Endometrial microvascular endothelial cells (primary cell): Measurements from ENCODE around the gene ACAN. TPM values are rescaled to one million over a fixed set of nuclear protein-coding genes. Genes with fewer than 3 reads are reported as not detected.

Experiments used
- in situ Hi-C: cut with HindIII; loops from 2 replicates; pipeline ENCODE4 v1.10.0; 2017; ENCODE audit warnings: low sequenced_read_pairs, low pct_unique_long_range_greater_than_20kb; ENCODE audit errors: inconsistent ontology term
- total RNA-seq: library from RNA; depleted of rRNA; stranded (reverse); fragments of >200 nt; gene quantifications from one replicate; pipeline ENCODE4 v1.2.3, GENCODE V29; 2015; ENCODE audit errors: inconsistent ontology term

The ACAN gene
- total RNA-seq, 1 donor from 2014 or later, result 0.37 TPM

DNA sequence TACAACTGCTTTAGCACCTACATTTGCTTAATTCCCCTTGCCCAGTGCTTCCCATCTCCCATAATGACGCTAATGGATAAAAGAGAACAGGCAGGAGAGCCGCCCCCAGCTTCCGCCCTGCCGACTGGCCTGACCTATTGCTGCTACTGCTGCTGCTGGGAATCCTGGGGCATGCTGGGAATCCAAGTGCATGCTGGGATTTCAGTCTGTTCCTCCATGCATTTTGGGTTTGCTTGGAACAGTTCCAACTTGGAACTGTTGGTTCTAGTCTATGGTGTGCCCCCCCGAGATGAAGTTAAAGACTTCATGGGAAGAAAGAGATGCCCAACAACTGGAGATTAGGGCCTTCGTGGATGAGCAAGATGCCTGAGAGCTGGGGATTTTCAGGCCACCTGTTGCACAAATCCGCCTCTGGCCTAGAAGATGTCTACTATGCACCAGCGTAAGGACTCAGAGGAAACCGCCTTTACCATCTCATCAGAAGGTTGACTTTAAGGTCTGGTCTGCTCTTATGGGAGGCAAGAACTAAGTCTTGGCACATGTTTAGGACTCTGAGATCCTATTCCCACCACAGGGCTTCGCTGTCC, 63.2 kb downstream of the ACAN start:
- in situ Hi-C loops, result no loop called here

DNA sequence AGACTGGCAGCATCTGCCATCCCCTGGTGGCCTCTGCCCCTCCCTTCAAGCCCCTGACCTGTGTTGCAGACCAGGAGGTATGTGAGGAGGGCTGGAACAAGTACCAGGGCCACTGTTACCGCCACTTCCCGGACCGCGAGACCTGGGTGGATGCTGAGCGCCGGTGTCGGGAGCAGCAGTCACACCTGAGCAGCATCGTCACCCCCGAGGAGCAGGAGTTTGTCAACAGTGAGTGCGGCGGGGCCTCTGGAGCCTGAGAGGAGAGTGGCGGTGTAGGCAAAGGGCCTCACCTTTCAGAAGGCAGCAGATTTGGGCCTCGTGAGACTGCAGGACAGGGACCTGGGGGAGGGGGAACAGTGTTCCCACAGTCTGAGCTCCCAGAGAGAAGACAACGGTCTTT, 68.1 kb downstream of the ACAN start:
- in situ Hi-C loops, result no loop called here

- in situ Hi-C loops, result no loop called here
Observed at GRCh38 chr15:88872106-88872505, 68.9 kb downstream of the ACAN start.

- in situ Hi-C loops, result no loop called here
Observed at GRCh38 chr15:88872706-88873105, 69.5 kb downstream of the ACAN start.

DNA sequence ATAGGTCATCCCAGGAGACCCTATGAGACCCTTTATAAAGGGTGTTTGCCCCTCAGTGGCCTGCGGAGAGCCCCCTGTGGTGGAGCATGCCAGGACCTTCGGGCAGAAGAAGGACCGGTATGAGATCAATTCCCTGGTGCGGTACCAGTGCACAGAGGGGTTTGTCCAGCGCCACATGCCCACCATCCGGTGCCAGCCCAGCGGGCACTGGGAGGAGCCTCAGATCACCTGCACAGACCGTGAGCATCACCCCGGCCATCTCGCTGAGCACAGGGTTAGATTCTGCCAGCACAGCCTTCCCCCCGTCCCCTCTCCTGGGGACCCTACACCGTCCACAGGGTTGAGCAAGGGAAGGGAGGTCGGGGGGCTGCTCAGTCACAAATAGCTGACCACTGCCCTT, 70.5 kb downstream of the ACAN start:
- in situ Hi-C loops, result no loop called here

- in situ Hi-C loops, result no loop called here
Observed at GRCh38 chr15:88874275-88874674, 71.0 kb downstream of the ACAN start.

- in situ Hi-C loops, result no loop called here
Observed at GRCh38 chr15:88874684-88875083, 71.4 kb downstream of the ACAN start.

GRCh38 chr15:88876573-88876972, 73.3 kb downstream of the ACAN start:
- in situ Hi-C loops, result no loop called here

GRCh38 chr15:88877415-88877814, 74.2 kb downstream of the ACAN start:
- in situ Hi-C loops, result no loop called here

DNA sequence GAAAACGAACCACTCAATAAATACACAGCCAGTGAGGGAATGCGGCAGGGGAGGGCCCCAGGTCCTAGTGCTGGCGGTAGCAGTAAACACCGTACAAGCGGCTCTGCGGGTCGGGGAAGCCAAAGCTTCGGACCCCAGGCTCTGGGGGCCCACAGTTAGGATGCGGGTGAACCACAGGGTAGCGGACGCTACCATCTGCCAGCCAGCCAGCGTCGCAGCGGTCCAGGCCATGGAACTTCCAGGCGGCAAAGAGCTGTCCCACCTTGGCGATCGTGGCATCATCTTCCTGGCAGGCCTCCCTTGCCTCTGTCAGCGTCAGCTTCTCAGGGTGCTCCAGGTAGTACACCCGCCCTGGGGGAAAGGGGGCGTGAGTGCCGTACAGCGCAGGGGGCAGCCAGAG, 74.7 kb downstream of the ACAN start:
- in situ Hi-C loops, result no loop called here

DNA sequence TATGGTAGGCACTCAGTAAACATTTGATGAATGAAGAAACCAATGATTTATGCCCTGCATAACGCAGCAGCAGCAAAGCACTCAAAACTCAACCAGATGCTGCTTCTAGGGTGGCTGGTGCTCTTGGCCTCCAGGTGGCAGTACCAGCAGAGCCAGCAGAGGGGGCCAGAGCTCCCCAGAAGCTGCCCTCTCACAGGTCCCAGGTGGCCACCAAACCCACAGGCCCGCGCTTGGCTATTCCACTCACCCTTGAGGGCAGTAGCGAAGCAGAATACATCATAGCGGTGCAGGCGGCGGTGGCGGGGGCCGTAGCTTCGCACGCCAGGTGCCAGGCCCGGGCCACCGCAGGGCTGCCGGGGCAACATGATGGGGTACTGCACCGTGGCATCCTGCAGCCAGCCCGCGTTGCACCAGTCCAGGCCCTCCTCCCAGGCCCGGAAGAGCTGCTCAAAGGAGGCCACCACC, 75.5 kb downstream of the ACAN start:
- in situ Hi-C loops, result no loop called here

- in situ Hi-C loops, result no loop called here
Observed at GRCh38 chr15:88880944-88881740, 77.9 kb downstream of the ACAN start.

- in situ Hi-C loops, result no loop called here
Observed at GRCh38 chr15:88881775-88882174, 78.5 kb downstream of the ACAN start.

DNA sequence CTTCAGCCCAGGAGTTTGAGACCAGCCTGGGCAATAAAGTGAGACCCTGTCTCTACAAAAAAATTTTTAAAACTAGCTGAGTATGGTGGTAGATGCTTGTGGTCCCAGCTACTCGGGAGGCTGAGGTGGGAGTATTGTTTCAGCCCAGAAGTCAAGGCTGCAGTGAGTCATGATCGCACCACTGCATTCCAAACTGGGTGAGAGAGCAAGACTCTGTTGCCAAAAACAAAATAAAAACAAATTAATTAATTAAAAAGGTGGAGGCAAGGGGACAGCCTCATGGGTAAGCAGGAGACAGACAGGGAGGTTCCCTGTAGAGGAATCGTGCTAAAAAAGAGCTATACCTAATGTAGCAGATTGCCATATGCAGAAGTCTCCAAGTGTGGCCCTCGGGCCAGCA, 79.5 kb downstream of the ACAN start:
- in situ Hi-C loops, result no loop called here

GRCh38 chr15:88887068-88887580, 83.9 kb downstream of the ACAN start:
- in situ Hi-C loops, result no loop called here

DNA sequence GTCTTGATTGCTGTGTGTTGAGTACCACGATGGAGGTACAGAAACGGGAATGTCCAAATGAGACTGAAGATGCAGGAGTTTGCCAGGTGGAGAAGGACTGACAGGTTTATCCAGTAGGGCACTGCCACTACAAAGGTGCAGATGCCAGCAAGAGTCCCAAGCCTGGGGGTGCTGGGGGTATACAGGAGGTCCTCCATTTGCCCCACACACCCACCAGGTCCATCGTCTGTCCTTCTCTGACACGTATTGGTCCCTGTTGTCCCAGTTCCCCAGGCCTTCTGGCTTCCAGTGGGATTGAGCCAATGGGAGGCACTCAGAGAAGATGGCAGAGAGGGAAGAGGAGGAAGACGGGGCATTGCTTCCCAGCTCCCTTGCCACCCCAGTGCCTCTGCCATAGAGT, 85.5 kb downstream of the ACAN start:
- in situ Hi-C loops, result no loop called here

DNA sequence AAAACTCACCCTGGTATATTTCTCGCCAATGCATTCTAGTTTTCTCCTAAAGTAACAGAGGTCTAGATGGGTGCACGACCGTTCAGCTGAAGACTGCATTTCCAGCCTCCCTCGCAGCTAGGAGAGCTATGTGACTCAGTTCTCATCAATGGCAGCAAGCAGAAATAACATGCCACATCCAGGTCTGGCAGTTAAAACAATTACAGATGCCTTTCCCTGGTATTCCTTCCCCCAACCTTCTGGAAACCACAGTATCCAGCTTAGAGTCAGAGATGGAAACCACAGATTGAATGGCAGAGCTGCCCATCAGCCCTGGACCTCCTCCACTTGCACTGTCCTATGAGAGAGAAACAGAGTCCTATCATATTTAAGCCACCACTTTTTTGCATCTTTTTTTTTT, 87.3 kb downstream of the ACAN start:
- in situ Hi-C loops, result no loop called here

GRCh38 chr15:88891540-88892254, 88.5 kb downstream of the ACAN start:
- in situ Hi-C loops, result no loop called here

GRCh38 chr15:88894348-88894818, 91.1 kb downstream of the ACAN start:
- in situ Hi-C loops, result no loop called here
